Fibroblast of mammary gland (primary cell): ENCODE data around the gene KCND3.

ENCODE experiments used
- DNase-seq: peaks from one replicate; pipeline ENCODE4 v3.0.0-alpha.2; 2010; ENCODE audit warnings: low read depth
- H3K4me3 ChIP-seq: 2 replicates; pipeline ENCODE4 v1.5.1; 2011; ENCODE audit warnings: low read depth, mild to moderate bottlenecking, low read length, moderate library complexity; ENCODE audit not compliant: control insufficient read depth
- CTCF ChIP-seq: conservative IDR thresholded peaks from 2 replicates; pipeline ENCODE4 v1.5.1; 2011; ENCODE audit warnings: low read depth, low read length, inconsistent platforms; ENCODE audit not compliant: control insufficient read depth, insufficient read depth

Gene KCND3

GRCh38 chr1:112004076-112004475 lies 14.6 kb upstream of the KCND3 start:
- DNase-seq = no peak
- H3K4me3 ChIP-seq = no peak overlapping the region
- no peak for TF ChIP-seq CTCF

GRCh38 chr1:112002514-112002913 lies 13.0 kb upstream of the KCND3 start:
- DNase-seq = no peak
- no peak for TF ChIP-seq CTCF
- H3K4me3 ChIP-seq = no peak overlapping the region

- TF ChIP-seq CTCF = no peak
- no peak overlapping the region for H3K4me3 ChIP-seq
- no peak for DNase-seq
Measured at GRCh38 chr1:112001436-112001835, 12.0 kb upstream of the KCND3 start.

GRCh38 chr1:112000048-112000447 lies 10.6 kb upstream of the KCND3 start:
- DNase-seq = no peak
- H3K4me3 ChIP-seq = no peak overlapping the region
- TF ChIP-seq CTCF = no peak

GRCh38 chr1:111998332-111998731 lies 8.9 kb upstream of the KCND3 start:
- no peak overlapping the region for H3K4me3 ChIP-seq
- no peak for TF ChIP-seq CTCF
- no peak for DNase-seq

GRCh38 chr1:111992476-111992875 lies 3.0 kb upstream of the KCND3 start:
- DNase-seq = no peak
- H3K4me3 ChIP-seq = no peak overlapping the region
- TF ChIP-seq CTCF = no peak
